ENCODE data around the gene SYCE1. TPM values are rescaled to one million over a fixed set of nuclear protein-coding genes. Genes with fewer than 3 reads are reported as not detected.

Gene SYCE1
- polyA plus RNA-seq, 1 donor (not counting 4 experiments of a cell fraction or from before 2014, with no cell fraction given), result not detected

- Histone ChIP-seq H2AFZ (ENCODE audit: control insufficient read depth, low read length) (no peak overlapping the region), H3K4me1 (ENCODE audit: control insufficient read depth, extremely low read depth, insufficient read depth, low read length) (no peaks in the 10 kb centered on the region), H3K36me3 (ENCODE audit: control insufficient read depth in 2 of 2, extremely low read depth in 1 of 2, insufficient read depth in 2 of 2, low read length in 2 of 2) (no peaks in the 10 kb centered on the region), H3K4me3 (ENCODE audit: control insufficient read depth in 2 of 3, extremely low read depth in 1 of 3, insufficient read depth in 2 of 3, low read depth in 1 of 3, low read length in 3 of 3) (no peak overlapping the region), H3K79me2 (ENCODE audit: control insufficient read depth, insufficient read depth, low read length) (no peaks in the 10 kb centered on the region), H3K9me3 (ENCODE audit: control insufficient read depth, low read depth, low read length) (no peaks in the 10 kb centered on the region), H3K9ac (ENCODE audit: control insufficient read depth, extremely low read depth, insufficient read depth, low read length) (no peak overlapping the region), H4K20me1 (ENCODE audit: control insufficient read depth, extremely low read depth, insufficient read depth, low read length) (no peaks in the 10 kb centered on the region), H3K9me1 (ENCODE audit: control insufficient read depth, extremely low read depth, insufficient read depth, low read length) (no peaks in the 10 kb centered on the region), H3K27me3 (ENCODE audit: control insufficient read depth, extremely low read depth, insufficient read depth, low read length) (no peaks in the 10 kb centered on the region), H3K4me2 (ENCODE audit: control insufficient read depth, extremely low read depth, insufficient read depth, low read depth, low read length) (no peak overlapping the region), H3K27ac (ENCODE audit: control insufficient read depth, insufficient read depth, low read length) (no peak overlapping the region)
- TF ChIP-seq CTCF (optimal IDR thresholded peaks at IDR 0.05 in 1 of 3, IDR thresholded peaks at IDR 0.05 in 1 of 3, conservative IDR thresholded peaks at IDR 0.05 in 1 of 3; ENCODE audit: extremely low read depth in 1 of 3, insufficient read depth in 2 of 3, low read length in 3 of 3) (no peak), EZH2 (IDR thresholded peaks at IDR 0.05; ENCODE audit: low read length) (no peak)
- dilution Hi-C loops (cut with MboI; ENCODE audit: extremely low pct_ligation_motif_present, low sequenced_read_pairs), result no loop called here
- FAIRE-seq (no peak), DNase-seq (ENCODE audit: low read depth, low spot score) (no peak)
Observed at GRCh38 chr10:133592716-133593115, 27.3 kb upstream of the SYCE1 start.

DNA sequence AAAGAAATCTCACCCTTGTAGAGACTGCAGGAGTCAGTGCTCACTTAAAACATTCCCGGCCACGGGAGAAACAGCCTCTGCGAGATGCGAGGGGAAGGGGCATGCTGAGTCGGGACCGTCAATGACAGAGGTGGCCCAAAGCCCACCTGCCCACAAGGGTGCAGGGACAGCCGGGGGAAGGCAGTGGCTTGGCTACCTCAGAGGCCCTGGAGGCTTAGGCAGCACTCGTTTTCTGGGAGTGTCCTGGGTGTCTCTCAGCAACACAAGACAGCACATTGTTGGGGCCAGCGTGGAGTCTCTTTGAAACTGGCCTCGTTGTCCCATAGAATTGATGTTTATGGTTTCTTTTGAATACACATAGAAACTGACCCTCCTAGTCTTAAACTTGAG is 25.6 kb upstream of the SYCE1 start:
- TF ChIP-seq EZH2 (IDR thresholded peaks at IDR 0.05; ENCODE audit: low read length) (no peak), CTCF (optimal IDR thresholded peaks at IDR 0.05 in 1 of 3, IDR thresholded peaks at IDR 0.05 in 1 of 3, conservative IDR thresholded peaks at IDR 0.05 in 1 of 3; ENCODE audit: extremely low read depth in 1 of 3, insufficient read depth in 2 of 3, low read length in 3 of 3) (no peak)
- H3K9me1 ChIP-seq (ENCODE audit: control insufficient read depth, extremely low read depth, insufficient read depth, low read length), result no peaks in the 10 kb centered on the region
- no peak overlapping the region for H3K4me3 ChIP-seq (ENCODE audit: control insufficient read depth in 2 of 3, extremely low read depth in 1 of 3, insufficient read depth in 2 of 3, low read depth in 1 of 3, low read length in 3 of 3)
- no peak overlapping the region for H3K27ac ChIP-seq (ENCODE audit: control insufficient read depth, insufficient read depth, low read length)
- H3K27me3 ChIP-seq (ENCODE audit: control insufficient read depth, extremely low read depth, insufficient read depth, low read length), result no peaks in the 10 kb centered on the region
- no peaks in the 10 kb centered on the region for H3K4me1 ChIP-seq (ENCODE audit: control insufficient read depth, extremely low read depth, insufficient read depth, low read length)
- H3K79me2 ChIP-seq (ENCODE audit: control insufficient read depth, insufficient read depth, low read length), result no peaks in the 10 kb centered on the region
- H3K9ac ChIP-seq (ENCODE audit: control insufficient read depth, extremely low read depth, insufficient read depth, low read length), result no peak overlapping the region
- H2AFZ ChIP-seq (ENCODE audit: control insufficient read depth, low read length), result no peak overlapping the region
- H4K20me1 ChIP-seq (ENCODE audit: control insufficient read depth, extremely low read depth, insufficient read depth, low read length), result no peaks in the 10 kb centered on the region
- DNase-seq (ENCODE audit: low read depth, low spot score) (no peak), FAIRE-seq (no peak)
- H3K36me3 ChIP-seq (ENCODE audit: control insufficient read depth in 2 of 2, extremely low read depth in 1 of 2, insufficient read depth in 2 of 2, low read length in 2 of 2), result no peaks in the 10 kb centered on the region
- dilution Hi-C loops (cut with MboI; ENCODE audit: extremely low pct_ligation_motif_present, low sequenced_read_pairs), result no loop called here
- H3K9me3 ChIP-seq (ENCODE audit: control insufficient read depth, low read depth, low read length), result no peaks in the 10 kb centered on the region
- H3K4me2 ChIP-seq (ENCODE audit: control insufficient read depth, extremely low read depth, insufficient read depth, low read depth, low read length), result no peak overlapping the region
